GM18909 (cell line): ENCODE data around the gene USP31.

Experiments used
- ATAC-seq: cut with Tn5 transposase; IDR thresholded peaks from one replicate; pipeline ENCODE4 v1.9.1; 2021; ENCODE audit warnings: mild to moderate bottlenecking; ENCODE audit not compliant: unreplicated experiment, poor library complexity

The USP31 gene

DNA sequence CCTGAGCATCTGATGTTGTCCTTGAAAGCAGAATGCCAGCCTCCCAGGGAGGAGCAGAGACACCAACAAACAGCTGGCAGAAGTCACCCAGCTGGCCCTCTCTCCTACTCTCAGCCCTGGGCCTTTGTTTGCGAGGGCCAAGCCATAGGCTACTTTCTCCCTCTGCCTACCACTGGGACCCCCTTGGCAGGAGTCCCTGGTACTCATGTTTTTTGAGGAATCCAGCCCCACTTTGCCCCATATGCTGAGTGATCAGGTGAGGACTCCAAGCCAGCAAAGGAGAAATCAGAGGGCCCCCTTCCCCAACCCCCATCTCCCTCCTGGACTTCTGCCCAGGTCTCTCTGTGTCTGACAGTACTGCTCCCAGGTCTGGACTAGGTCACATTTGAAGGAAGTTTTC is 121.9 kb downstream of the USP31 start:
- no peak for ATAC-seq

DNA sequence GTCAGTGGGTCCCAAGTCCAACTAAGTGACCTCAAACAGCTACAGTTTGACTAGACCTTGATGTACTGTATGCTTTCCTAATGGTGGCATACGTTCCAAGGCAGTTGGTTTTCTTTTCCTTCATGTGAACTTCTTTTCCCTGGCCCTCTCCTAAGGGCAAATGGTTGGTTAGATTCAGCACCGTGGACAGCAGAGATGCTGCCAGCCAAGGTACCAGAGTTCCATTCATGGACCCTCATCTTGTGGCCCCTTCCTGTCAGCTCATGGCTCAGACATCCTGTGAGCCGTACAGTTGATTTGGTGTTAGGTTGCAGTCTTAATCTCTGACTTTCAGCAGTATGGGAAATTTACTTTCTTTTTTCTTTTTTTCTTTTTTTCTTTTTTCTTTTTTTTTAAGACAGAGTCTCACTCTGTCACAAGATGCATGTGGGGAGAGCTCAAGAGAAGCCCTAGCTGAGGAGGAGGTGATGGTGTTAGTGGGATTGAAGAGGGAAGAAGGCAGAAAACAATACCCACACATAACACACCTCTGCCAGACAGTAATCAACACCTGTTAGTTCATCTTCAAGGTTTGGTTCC is 122.4 kb downstream of the USP31 start:
- ATAC-seq: no peak

DNA sequence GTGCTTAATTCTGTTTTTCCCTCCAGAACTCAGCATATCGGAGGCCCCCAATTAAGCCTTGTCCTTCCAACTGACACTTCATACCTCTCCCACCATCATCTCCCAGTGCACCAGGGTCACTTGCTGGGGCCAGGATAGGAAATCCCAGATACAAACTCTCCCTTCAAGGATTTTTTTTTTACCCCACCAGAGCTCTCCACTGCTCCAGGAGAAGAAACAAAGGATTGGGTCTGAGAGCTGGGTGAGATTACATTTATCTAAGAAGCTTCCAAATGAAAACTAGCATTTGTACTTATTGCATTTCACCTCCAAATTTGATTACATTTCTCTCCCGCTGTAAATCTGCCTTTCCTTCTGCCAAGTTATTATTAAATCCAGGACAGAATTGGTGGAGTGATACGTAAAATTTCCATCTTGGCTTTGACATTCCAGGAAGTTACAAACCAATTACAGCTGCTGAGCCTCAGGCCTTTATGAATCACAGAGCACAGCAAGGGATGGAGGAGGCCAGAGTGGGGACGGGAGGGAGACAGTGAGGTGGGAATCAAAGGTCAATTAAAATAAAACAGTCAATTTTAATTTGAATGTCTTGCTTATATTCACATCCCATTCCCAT is 123.5 kb downstream of the USP31 start:
- ATAC-seq: no peak

DNA sequence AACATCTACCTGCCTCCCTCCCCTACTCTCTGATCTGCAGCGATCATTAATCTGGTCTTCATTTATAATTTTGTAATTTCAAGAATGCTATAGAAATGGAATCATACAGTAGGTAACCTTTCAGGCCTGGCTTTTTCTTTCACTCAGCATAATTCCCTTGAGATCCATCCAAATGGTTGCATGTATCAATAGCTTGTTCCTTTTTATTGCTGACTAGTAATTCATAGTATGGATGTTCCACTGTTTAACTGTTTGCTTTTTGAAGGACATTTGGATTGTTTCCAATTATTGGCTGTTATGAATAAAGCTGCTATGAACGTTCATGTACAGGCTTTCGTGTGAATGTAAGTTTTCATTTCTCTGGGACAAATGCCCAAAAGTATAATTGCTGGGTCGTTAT is 125.2 kb downstream of the USP31 start:
- ATAC-seq: no peak

DNA sequence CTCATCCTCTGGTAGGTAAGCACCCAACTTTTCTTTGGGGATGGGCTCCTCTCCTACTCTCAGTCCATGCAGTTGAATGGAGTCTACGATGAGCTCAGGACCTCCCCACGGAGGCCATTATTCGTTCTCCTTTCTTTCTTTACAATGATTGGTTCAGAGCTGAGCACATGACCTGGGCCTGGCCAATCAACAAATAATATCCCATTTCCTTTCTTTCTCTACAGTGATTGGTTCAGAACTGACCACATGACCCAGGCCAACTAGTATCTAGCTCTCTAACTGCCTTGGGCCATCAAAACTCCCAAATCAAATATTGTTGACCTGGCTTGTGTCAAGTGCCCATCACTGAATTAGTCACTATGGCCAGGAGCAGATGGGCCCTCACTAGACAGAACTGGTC is 129.2 kb downstream of the USP31 start:
- no peak for ATAC-seq

DNA sequence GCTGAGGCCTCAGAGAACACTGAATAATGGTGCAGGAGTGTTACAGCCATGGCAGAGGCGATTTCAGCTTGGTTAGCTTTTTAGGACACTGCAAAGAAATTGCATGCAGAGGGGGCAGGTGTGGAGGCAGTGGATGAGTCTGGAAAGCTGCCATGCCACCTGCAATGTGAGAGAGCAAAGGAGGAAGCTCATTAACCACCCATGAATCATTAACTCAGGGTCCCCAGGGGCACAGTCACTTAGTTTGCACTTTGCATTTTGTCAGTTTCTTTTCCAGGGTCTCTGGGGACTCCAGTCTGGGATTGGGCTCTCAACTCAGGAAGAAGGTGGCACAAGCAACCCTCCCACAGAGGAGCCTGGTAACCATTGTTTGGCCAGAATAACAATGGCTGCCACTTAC is 132.9 kb downstream of the USP31 start:
- peak; percentile 64 for ATAC-seq

DNA sequence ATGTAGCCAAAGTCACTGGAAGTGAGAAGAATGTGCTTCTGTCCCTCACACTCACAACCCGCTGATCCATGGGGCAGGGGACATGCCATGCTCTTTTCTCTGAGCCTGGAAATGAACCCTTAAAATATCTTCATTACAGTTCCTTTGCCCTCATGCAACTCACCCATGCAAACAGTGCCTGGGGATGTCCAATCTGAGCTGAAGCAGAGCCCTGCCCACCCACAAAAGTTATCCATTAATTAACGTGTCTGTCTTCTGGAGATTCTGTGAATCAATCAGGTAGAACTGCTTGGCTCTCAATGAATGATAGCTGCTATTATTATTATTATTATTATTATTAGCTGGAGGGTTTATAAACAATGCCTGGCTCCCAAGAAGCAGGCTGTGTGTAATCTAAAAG is 133.7 kb downstream of the USP31 start:
- no peak for ATAC-seq

DNA sequence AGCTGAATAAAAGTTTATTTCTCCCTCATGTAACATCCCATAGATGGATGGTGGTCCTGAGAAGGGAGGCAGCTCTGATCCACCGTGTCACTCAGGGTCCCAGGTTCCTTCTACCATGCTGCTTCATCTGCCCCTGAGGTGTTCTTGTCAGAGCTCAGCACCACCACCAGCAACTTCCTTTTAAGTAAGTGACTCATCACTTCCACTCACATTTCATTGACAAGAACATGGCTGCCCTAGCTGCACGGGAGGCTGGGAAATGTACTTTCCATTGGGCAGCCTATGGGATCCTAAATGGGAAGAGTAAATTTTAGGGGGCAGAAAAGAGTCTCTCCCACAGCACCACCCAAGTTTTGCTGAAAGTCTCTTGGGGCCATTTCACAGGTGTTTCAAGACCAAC is 134.7 kb downstream of the USP31 start:
- no peak for ATAC-seq
